ENCODE measurements around the gene MRPL50.

GRCh38 chr9:101442736-101443135, 44.3 kb upstream of the MRPL50 start:
- TF ChIP-seq CTCF (conservative IDR thresholded peaks at IDR 0.05) (no peak), EZH2 (IDR thresholded peaks at IDR 0.05; ENCODE audit: low read depth) (no peak)

Measured in PC-9 (cell line).